Measurements from ENCODE around the gene PRR15.

GRCh38 chr7:29588212-29588611, 24.6 kb downstream of the PRR15 start:
- TF ChIP-seq CTCF (conservative IDR thresholded peaks at IDR 0.05; ENCODE audit: low read depth in 2 of 2) (no peak), EZH2phosphoT487 (IDR thresholded peaks at IDR 0.05; ENCODE audit: unreplicated experiment) (no peak), EZH2 (IDR thresholded peaks at IDR 0.05; ENCODE audit: low read depth, unreplicated experiment) (no peak), POLR2AphosphoS5 (IDR thresholded peaks at IDR 0.05; ENCODE audit: low read depth) (no peak), STAT1 (IDR thresholded peaks at IDR 0.05; ENCODE audit: unreplicated experiment) (no peak), NANOG (IDR thresholded peaks at IDR 0.05; ENCODE audit: borderline replicate concordance) (no peak), CREB1 (CRISPR knock-in tag; IDR thresholded peaks at IDR 0.05; ENCODE audit: low read depth) (no peak), REST (IDR thresholded peaks at IDR 0.05; ENCODE audit: unreplicated experiment) (no peak), ZNF462 (CRISPR knock-in tag; IDR thresholded peaks at IDR 0.05) (no peak), ZNF331 (CRISPR knock-in tag; IDR thresholded peaks at IDR 0.05; ENCODE audit: low read depth) (no peak), ETS1 (IDR thresholded peaks at IDR 0.05) (no peak)

Measured in GM23338 (cell line).